Mucosa of rectum (tissue), 2 donors: ENCODE measurements around the gene OPN1LW.

ENCODE experiments used
- H3K27ac ChIP-seq, 2 donors: one replicate each; pipeline ENCODE4 v1.7.0; 2013; ENCODE audit warnings: inconsistent platforms in 2 of 2, low read depth in 2 of 2, low read length in 2 of 2
- H3K27me3 ChIP-seq, 2 donors: one replicate each; pipeline ENCODE4 v1.7.0; 2013; ENCODE audit warnings: low read length in 2 of 2; ENCODE audit not compliant: control insufficient read depth in 2 of 2, insufficient read depth in 2 of 2
- H3K36me3 ChIP-seq, 2 donors: one replicate each; pipeline ENCODE4 v1.7.0; 2013; ENCODE audit warnings: low read length in 2 of 2; ENCODE audit not compliant: control insufficient read depth in 2 of 2, insufficient read depth in 2 of 2
- H3K4me1 ChIP-seq, 2 donors: one replicate each; pipeline ENCODE4 v1.7.0; 2013; ENCODE audit warnings: low read length in 2 of 2, mild to moderate bottlenecking in 1 of 2; ENCODE audit not compliant: control insufficient read depth in 2 of 2, insufficient read depth in 2 of 2
- H3K4me3 ChIP-seq, 2 donors: one replicate each; pipeline ENCODE4 v1.7.0; 2013; ENCODE audit warnings: low read length in 2 of 2
- H3K9ac ChIP-seq, 2 donors: one replicate each; pipeline ENCODE4 v1.7.0; 2013; ENCODE audit warnings: low read length in 2 of 2, low read depth in 1 of 2, mild to moderate bottlenecking in 1 of 2
- H3K9me3 ChIP-seq, 2 donors: one replicate each; pipeline ENCODE4 v1.7.0; 2013; ENCODE audit warnings: low read length in 2 of 2; ENCODE audit not compliant: control insufficient read depth in 2 of 2
- donor health status: healthy.
- donor health status: Normal muscosa, but diverticular disease.

OPN1LW gene

DNA sequence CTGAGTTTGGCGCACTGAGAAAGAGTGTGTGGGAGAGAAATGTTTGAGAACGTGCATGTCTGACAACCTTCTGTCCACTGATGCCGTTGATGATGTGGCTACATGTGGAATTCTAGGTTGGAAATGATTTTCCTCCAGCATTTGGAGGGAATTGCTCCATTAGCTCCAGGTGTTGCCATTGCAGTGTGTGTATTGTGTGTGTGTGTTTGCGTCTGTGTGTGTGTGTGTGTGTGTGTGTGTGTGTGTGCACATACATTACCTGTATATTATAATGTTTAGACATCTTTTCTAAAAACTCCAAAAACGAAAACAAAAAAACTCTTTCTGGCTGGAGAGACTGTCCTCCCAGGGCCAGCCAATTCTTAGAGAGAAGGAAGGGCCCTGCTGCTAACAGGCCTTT is 28.3 kb upstream of the OPN1LW start:
- no peaks in the 10 kb centered on the region for H3K4me1 ChIP-seq

DNA sequence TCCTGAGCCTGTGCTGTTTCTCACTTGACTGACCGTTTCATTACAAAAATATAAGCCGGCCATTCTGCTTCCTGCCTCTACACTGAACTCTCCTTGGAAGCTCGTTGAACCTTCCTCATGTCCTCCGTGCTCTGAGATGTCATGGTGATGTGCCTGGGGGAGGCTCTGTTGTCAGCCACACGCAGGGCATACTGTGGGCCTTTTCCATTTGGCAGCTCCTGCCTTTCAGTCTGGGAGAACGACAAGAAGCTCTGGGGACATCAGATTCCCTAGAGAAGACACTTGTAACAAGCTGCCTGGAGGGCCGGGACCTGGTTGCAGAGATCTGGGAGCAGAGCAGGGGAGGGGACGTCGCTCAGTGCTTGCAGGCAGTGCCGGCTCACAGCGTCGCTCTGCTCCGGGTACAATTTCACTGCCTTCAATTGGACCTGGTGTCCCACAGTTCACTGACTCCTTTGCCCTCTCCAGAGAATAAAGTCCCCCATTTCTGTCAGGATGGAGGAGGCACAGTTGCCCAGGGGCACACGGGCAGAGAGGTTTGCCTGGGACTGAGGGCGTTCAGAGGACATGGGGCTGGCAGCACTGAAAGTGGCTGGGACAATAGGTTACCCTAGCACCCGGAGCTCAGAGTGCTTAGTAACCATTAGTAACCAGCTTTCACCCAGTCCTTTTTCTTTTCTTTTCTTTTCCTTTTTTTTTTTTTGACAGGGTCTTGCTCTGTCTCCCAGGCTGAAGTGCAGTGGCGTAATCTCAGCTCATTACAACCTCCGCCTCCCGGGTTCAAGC is 27.4 kb upstream of the OPN1LW start:
- Histone ChIP-seq H3K4me1 (no peaks in the 10 kb centered on the region), H3K9ac (no peak overlapping the region), H3K27ac (no peak overlapping the region), H3K4me3 (no peak overlapping the region), H3K9me3 (no peaks in the 10 kb centered on the region), H3K27me3 (peaks cover 5 to 12% of the 10 kb centered on the region in 2 donors), H3K36me3 (no peaks in the 10 kb centered on the region)

More for the DNA sequence above, 28.3 kb upstream of the OPN1LW start:
- Histone ChIP-seq H3K27ac (no peak overlapping the region), H3K36me3 (no peaks in the 10 kb centered on the region), H3K9me3 (no peaks in the 10 kb centered on the region), H3K4me3 (no peak overlapping the region), H3K9ac (no peak overlapping the region), H3K27me3 (peaks cover 5 to 12% of the 10 kb centered on the region in 2 donors)

- no peaks in the 10 kb centered on the region for H3K36me3 ChIP-seq
- H3K4me3 ChIP-seq: no peak overlapping the region
- H3K9me3 ChIP-seq: no peaks in the 10 kb centered on the region
- H3K9ac ChIP-seq: no peak overlapping the region
- no peak overlapping the region for H3K27ac ChIP-seq
- peaks cover 5 to 15% of the 10 kb centered on the region in 2 donors for H3K27me3 ChIP-seq
- no peaks in the 10 kb centered on the region for H3K4me1 ChIP-seq
These were observed 26.5 kb upstream of the OPN1LW start for GRCh38 chrX:154117566-154117965.

GRCh38 chrX:154120567-154120966 is 23.5 kb upstream of the OPN1LW start:
- Histone ChIP-seq H3K9ac (no peak overlapping the region), H3K9me3 (no peaks in the 10 kb centered on the region), H3K27me3 (peaks cover 0 to 13% of the 10 kb centered on the region in 2 donors), H3K4me3 (no peak overlapping the region), H3K27ac (no peak overlapping the region), H3K4me1 (peaks cover 2 to 5% of the 10 kb centered on the region in 2 donors), H3K36me3 (no peaks in the 10 kb centered on the region)

GRCh38 chrX:154121207-154121606 is 22.8 kb upstream of the OPN1LW start:
- Histone ChIP-seq H3K27me3 (peaks cover 0 to 13% of the 10 kb centered on the region in 2 donors), H3K4me3 (no peak overlapping the region), H3K9ac (no peak overlapping the region), H3K27ac (no peak overlapping the region), H3K9me3 (no peaks in the 10 kb centered on the region), H3K4me1 (peaks cover 2 to 5% of the 10 kb centered on the region in 2 donors), H3K36me3 (no peaks in the 10 kb centered on the region)

DNA sequence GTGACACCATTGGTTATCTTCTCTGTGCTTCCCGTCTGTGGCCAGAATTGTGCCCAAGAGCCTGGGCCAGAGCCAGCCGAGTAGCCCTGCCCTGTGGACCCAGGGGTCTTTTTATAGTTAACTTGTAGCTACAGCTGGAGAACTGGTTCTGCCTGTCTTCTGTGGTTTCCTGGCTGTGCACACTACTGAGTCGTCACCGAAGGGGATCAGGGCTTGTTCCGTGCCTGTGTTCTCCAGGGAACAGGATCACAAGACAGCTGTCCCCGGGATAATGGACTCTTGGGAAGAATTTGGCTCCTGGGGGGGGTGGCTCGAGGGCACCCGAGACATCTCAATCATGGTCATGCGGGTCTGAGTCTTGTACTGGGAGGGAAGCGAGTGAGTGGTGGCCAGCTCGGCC is 22.1 kb upstream of the OPN1LW start:
- Histone ChIP-seq H3K9ac (no peak overlapping the region), H3K27ac (no peak overlapping the region), H3K4me1 (peaks cover 2 to 5% of the 10 kb centered on the region in 2 donors), H3K27me3 (peaks cover 0 to 8% of the 10 kb centered on the region in 2 donors), H3K36me3 (no peaks in the 10 kb centered on the region), H3K4me3 (no peak overlapping the region), H3K9me3 (no peaks in the 10 kb centered on the region)

DNA sequence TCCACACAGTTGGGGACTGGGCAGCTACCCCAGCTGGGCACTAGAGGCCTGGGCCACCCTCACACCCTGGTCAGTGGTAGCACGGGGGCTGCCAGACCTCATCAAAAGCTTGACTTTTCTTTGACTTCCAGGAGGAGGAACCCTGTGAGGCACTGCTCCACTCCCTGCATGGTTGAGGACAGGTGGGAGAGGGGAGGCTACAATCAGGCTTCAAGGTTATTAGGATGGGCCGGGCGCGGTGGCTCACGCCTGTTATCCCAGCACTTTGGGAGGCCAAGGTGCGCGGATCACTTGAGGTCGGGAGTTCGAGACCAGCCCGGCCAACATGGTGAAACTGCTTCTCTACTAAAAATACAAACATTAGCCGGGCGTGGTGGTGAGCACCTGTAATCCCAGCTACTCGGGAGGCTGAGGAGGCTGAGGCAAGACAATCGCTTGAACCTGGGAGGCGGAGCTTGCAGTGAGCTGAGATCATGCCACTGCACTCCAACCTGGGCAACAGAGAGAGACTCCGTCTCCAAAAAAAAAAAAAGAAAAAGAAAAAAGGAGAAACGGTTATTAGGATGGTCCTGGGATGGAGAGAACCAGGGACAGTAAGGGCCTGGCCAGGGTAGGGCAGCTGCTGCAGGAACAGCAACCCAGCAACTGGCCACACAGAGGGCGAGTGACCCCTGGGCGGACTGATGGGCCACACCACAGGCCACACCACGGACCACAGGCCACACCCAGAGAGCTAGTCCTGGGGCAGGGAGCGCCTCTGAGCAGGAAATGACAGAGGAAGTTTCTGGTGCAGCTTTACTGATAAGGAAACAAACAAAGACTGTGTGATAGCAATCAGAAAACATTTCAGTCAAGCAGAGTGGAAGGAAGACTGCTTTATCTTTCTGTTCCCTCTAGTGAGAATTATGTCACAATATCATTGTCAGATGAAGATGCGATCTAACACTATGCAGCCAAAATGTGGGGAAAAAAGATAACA is 20.5 kb upstream of the OPN1LW start:
- H3K36me3 ChIP-seq: no peaks in the 10 kb centered on the region
- no peak overlapping the region for H3K4me3 ChIP-seq
- H3K4me1 ChIP-seq: peaks cover 2 to 5% of the 10 kb centered on the region in 2 donors
- no peaks in the 10 kb centered on the region for H3K9me3 ChIP-seq
- H3K27me3 ChIP-seq: peaks cover 0 to 5% of the 10 kb centered on the region in 2 donors
- peak overlapping the region in 1 of 2 donors; percentile 22 for H3K27ac ChIP-seq
- H3K9ac ChIP-seq: no peak overlapping the region

DNA sequence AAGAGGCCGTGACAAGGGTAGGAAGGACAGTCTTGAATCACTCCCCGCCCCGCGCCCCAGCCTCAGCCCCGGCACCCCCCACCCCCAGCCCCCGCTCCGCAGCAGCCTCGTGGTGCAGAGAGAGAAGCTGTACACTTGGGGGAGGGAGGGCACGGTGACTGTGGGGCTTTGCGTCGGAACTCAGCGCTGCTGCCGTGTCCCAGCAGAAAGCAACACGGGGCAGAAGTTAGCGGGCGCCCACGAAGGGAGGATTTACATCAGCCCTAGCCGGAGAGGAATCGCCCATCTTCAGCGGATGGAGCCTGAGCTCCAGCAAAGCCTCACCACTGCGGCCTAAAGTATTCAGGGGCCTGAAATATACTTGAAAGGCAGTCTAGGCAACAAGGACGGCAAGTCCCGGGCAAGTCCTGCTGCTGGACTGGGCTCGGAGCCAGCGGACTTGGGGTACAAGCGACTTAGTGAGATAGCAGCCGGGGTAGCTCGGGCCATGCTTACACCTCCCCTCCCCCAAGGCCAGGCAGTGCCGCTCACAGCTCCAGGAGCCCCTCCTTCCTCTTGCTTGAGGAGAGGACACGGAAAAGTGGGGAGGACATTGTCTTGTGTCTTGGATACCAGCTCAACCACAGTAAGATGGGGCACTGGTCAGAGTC is 18.5 kb upstream of the OPN1LW start:
- Histone ChIP-seq H3K27me3 (peaks cover 0 to 5% of the 10 kb centered on the region in 2 donors), H3K4me1 (peaks cover 2 to 5% of the 10 kb centered on the region in 2 donors), H3K9ac (no peak overlapping the region), H3K36me3 (no peaks in the 10 kb centered on the region), H3K27ac (no peak overlapping the region), H3K9me3 (no peaks in the 10 kb centered on the region), H3K4me3 (no peak overlapping the region)

GRCh38 chrX:154126101-154126500 is 17.9 kb upstream of the OPN1LW start:
- peaks cover 2 to 5% of the 10 kb centered on the region in 2 donors for H3K4me1 ChIP-seq
- H3K9me3 ChIP-seq: no peaks in the 10 kb centered on the region
- H3K9ac ChIP-seq: no peak overlapping the region
- H3K4me3 ChIP-seq: no peak overlapping the region
- H3K36me3 ChIP-seq: no peaks in the 10 kb centered on the region
- peaks cover 0 to 5% of the 10 kb centered on the region in 2 donors for H3K27me3 ChIP-seq
- no peak overlapping the region for H3K27ac ChIP-seq
